ENCODE measurements around the gene CPSF4. TPM values are rescaled to one million over a fixed set of nuclear protein-coding genes. Genes with fewer than 3 reads are reported as not detected.

The CPSF4 gene
- total RNA-seq (2022; extraction: Qiagen RNA extraction; ENCODE audit: low read depth), result 32.9 to 43.8 TPM (median 40.8 TPM) in 5 replicates

GRCh38 chr7:99438573-99439480, at the start of gene CPSF4, which contains the start of gene PTCD1:
CPSF4 (plus strand) TSS chr7:99438943; CDS start chr7:99439083, 140 bp downstream.
PTCD1 (minus strand) TSS chr7:99438798; CDS start chr7:99435242, 3,556 bp downstream.

GRCh38 chr7:99408379-99409191, 30.2 kb upstream of the CPSF4 start, which contains the start of the genes BUD31 and PDAP1:
BUD31 (plus strand) TSS chr7:99408969; CDS start chr7:99411093, 2,124 bp downstream.
PDAP1 (minus strand) TSS chr7:99408597; CDS start chr7:99408548, 49 bp downstream.

GRCh38 chr7:99472561-99473314, 34.0 kb downstream of the CPSF4 start, which contains the start of gene ZNF789:
ZNF789 (plus strand) TSS chr7:99472890; CDS start chr7:99476457, 3,567 bp downstream.

GRCh38 chr7:99499721-99500636, 61.2 kb downstream of the CPSF4 start, which contains the start of gene ZNF394:
ZNF394 (minus strand) TSS chr7:99500281; CDS start chr7:99500093, 188 bp downstream.

GRCh38 chr7:99504603-99505323, 66.0 kb downstream of the CPSF4 start, which contains the start of gene ZKSCAN5:
ZKSCAN5 (plus strand) TSS chr7:99504662; CDS start chr7:99506045, 1,383 bp downstream.

Other genes with a start within 250 kb of the CPSF4 start
- gene KPNA7, start 230.8 kb upstream of the CPSF4 start, total RNA-seq (2022; extraction: Qiagen RNA extraction; ENCODE audit: low read depth), result 0.85 to 1.4 TPM (median 1.2 TPM) in 5 replicates
- gene MYH16, start 166.1 kb upstream of the CPSF4 start, total RNA-seq (2022; extraction: Qiagen RNA extraction; ENCODE audit: low read depth), result 0.32 to 0.70 TPM (median 0.39 TPM) in 5 replicates
- gene ARPC1A, start 113.0 kb upstream of the CPSF4 start, total RNA-seq (2022; extraction: Qiagen RNA extraction; ENCODE audit: low read depth), result 121 to 134 TPM (median 125 TPM) in 5 replicates
- gene ARPC1B, start 64.2 kb upstream of the CPSF4 start, total RNA-seq (2022; extraction: Qiagen RNA extraction; ENCODE audit: low read depth), result 270 to 304 TPM (median 283 TPM) in 5 replicates
- gene PDAP1, start 30.3 kb upstream of the CPSF4 start, total RNA-seq (2022; extraction: Qiagen RNA extraction; ENCODE audit: low read depth), result 165 to 205 TPM (median 176 TPM) in 5 replicates
- gene BUD31, start 30.0 kb upstream of the CPSF4 start, total RNA-seq (2022; extraction: Qiagen RNA extraction; ENCODE audit: low read depth), result 131 to 155 TPM (median 144 TPM) in 5 replicates
- gene PTCD1, start 145 bp upstream of the CPSF4 start, total RNA-seq (2022; extraction: Qiagen RNA extraction; ENCODE audit: low read depth), result 5.8 to 8.7 TPM (median 7.5 TPM) in 5 replicates
- 868 to 1,459 TPM (median 873 TPM) in 5 replicates for gene ATP5MF, start 27.2 kb downstream of the CPSF4 start, total RNA-seq (2022; extraction: Qiagen RNA extraction; ENCODE audit: low read depth)
- gene ZNF789, start 33.9 kb downstream of the CPSF4 start, total RNA-seq (2022; extraction: Qiagen RNA extraction; ENCODE audit: low read depth), result 6.8 to 11.9 TPM (median 8.2 TPM) in 5 replicates
- 15.6 to 21.2 TPM (median 18.3 TPM) in 5 replicates for gene ZNF394, start 61.3 kb downstream of the CPSF4 start, total RNA-seq (2022; extraction: Qiagen RNA extraction; ENCODE audit: low read depth)
- gene ZKSCAN5, start 65.7 kb downstream of the CPSF4 start, total RNA-seq (2022; extraction: Qiagen RNA extraction; ENCODE audit: low read depth), result 9.0 to 9.9 TPM (median 9.2 TPM) in 5 replicates
- 4.9 to 7.0 TPM (median 6.9 TPM) in 5 replicates for gene FAM200A, start 113.2 kb downstream of the CPSF4 start, total RNA-seq (2022; extraction: Qiagen RNA extraction; ENCODE audit: low read depth)
- 52.7 to 61.6 TPM (median 54.2 TPM) in 5 replicates for gene ZNF655, start 119.7 kb downstream of the CPSF4 start, total RNA-seq (2022; extraction: Qiagen RNA extraction; ENCODE audit: low read depth)
- gene TMEM225B, start 159.3 kb downstream of the CPSF4 start, total RNA-seq (2022; extraction: Qiagen RNA extraction; ENCODE audit: low read depth), result 0.91 to 1.6 TPM (median 1.0 TPM) in 5 replicates
- 8.2 to 10.3 TPM (median 9.1 TPM) in 5 replicates for gene ZSCAN25, start 178.0 kb downstream of the CPSF4 start, total RNA-seq (2022; extraction: Qiagen RNA extraction; ENCODE audit: low read depth)
- gene CYP3A5, start 241.1 kb downstream of the CPSF4 start, total RNA-seq (2022; extraction: Qiagen RNA extraction; ENCODE audit: low read depth), result 0.91 to 1.6 TPM (median 1.4 TPM) in 5 replicates